GM12801 (cell line): Measurements from ENCODE around the gene CASS4.

Source experiments
- TF ChIP-seq, protein P1 (sequence below): IDR thresholded peaks from one replicate; pipeline ENCODE4 v1.5.1; 2011; ENCODE audit warnings: control low read depth; ENCODE audit not compliant: insufficient read length; ENCODE audit errors: extremely low read depth

The CASS4 gene

DNA sequence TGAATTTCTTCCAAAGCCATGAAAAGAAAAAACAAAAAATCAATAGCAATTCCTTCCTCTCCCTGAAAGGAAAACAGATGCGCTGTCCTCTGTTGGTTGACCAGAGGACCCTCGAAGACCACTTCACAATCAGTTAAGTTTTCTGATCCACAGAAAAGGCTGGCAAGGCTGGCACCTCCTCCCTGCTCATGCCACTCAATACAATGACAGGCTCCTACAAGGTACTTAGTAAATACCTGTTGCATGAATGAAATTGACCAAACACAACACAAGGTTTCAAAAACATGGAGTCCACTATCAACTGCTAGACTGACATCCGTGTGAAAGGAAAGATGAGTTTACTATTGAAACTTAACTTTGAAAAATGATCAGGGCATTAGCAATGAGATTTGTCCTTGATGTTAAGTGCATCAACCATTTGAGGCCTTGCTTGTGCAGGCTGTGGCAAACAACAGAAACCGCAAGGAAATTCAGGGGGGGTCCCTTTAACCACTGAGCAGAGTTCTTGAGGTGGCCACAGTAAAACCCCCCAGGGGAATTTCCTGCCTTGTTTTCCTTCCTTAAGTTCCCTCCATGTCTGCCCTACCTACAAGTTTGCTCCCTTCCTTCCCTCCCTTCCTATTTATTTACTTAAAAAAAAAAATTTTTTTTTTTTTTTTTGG, 28.4 kb downstream of the CASS4 start:
- TF ChIP-seq, protein P1, sequence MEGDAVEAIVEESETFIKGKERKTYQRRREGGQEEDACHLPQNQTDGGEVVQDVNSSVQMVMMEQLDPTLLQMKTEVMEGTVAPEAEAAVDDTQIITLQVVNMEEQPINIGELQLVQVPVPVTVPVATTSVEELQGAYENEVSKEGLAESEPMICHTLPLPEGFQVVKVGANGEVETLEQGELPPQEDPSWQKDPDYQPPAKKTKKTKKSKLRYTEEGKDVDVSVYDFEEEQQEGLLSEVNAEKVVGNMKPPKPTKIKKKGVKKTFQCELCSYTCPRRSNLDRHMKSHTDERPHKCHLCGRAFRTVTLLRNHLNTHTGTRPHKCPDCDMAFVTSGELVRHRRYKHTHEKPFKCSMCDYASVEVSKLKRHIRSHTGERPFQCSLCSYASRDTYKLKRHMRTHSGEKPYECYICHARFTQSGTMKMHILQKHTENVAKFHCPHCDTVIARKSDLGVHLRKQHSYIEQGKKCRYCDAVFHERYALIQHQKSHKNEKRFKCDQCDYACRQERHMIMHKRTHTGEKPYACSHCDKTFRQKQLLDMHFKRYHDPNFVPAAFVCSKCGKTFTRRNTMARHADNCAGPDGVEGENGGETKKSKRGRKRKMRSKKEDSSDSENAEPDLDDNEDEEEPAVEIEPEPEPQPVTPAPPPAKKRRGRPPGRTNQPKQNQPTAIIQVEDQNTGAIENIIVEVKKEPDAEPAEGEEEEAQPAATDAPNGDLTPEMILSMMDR, result no peak

DNA sequence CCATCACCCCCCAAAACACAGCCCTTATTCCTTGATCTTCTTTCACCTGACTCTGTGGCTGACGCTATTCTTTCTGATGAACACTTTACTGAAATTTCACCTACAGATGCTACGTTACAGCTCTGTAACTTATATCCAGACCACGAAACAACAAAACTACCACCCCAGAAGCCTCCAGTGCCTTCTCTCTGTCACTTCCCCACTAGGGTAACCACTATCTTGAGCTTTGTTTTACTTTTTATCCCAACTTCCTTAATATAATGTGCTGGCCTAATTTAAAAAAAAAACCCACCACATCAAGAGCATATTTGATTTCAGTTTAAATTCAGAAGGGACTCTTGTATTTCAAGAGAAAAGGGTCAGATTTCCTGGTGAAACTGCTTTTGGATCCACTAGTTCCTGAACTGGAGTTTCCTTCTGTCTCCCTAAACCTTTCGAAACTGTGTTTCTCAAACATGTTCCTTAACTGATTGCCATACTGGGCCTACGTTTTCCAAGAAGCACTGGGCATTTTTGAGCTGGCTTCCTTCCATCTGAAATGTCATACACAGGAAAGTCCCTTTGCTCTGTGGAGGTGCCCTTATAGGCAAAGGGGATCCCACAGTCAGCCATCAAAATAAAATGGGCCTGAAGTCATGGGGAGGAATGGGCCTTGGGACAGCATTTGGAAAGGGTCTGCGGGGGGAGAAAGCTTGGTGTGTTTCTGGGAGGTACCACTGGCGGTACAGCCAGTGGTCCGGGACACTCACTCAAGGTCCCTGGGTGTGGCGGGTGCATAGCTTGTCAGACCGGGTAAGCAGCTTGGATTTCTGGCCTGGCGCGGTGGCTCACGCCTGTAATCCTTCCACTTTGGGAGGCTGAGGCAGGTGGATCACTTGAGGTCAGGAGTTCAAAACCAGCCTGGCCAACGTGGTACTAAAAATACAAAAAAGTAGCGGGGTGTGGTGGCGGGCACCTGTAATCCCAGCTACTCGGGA, 30.6 kb downstream of the CASS4 start:
- TF ChIP-seq, protein P1, result no peak

DNA sequence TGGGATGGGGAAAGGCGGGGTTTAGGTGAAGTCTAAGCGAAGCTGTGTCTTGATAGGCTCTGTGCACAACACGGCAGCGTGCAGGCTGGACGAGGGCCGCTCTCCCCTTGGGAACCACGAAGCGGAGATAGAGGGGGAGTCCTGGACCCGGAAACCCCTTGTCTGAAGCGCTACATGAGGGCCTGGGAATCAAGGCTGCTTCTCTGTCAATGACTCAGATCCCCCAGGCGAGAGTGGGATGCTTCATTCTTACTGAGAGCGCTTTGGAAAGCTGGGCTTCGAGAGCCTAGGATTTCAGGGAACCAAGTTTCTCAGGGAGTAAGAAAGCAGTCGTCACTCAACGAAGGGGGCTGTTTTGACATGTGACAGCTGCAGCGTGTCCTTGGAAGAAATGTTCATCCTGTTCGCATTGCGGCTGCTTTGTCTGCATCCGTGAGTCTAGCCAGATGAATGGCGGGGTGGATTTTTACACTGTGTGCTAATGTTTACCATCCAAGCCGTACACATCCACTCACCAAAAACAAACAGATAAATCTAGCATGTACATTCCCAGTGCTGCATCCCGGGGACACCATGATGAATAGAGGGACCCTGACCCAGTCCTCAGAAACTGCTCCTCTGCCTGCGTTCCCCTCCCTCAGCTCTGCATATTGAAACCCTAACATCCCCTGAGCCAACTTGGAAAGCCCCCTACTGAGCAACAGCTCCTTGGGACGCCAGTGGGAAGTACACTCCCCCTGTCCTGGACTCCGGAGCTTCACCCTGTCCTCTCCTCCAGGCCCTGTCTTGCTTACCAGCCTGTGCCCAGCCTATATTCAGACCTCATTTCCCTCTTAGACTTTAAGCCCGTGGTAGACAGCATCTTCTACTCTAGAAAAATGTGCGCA, 31.8 kb downstream of the CASS4 start:
- TF ChIP-seq, protein P1, result no peak

DNA sequence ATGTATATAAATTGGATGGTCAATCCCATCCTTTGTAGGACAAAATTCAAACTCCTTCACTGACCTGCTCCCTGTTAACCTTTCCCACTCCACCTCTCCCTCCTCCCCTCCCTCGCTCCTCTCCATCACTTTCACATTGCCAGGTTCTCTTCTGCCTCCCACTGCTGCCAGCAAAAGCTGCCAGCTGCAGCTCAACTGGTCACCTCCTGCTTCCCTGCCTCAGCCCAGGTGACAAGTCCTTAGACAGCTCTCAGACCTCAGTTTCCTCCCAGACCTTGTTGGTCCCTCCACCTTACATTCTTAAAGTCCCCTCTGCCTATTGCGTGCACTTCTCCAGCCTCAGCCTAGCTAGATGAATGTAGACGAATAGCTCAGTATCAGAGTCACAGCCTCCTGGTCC, 33.1 kb downstream of the CASS4 start:
- TF ChIP-seq, protein P1, result no peak

DNA sequence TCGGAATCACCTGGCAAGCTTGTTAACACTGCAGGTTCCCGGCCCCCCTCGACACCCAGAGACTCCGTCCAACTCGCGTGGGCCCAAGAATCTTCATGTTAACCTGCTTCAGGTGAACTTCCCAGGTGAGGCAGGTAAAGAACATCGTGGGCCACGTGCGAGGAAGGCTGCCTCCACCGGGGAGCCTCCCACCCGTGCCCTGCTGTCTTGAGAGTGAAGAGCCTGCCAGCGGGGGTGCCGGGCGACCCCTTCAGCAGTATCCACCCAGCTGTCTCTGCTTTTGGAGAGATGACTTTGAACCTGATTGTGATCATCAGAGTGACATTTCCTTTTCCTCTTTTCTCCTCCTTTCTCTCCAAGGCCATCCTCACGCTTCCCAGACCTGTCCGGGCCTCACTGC, 33.5 kb downstream of the CASS4 start:
- TF ChIP-seq, protein P1, result no peak

DNA sequence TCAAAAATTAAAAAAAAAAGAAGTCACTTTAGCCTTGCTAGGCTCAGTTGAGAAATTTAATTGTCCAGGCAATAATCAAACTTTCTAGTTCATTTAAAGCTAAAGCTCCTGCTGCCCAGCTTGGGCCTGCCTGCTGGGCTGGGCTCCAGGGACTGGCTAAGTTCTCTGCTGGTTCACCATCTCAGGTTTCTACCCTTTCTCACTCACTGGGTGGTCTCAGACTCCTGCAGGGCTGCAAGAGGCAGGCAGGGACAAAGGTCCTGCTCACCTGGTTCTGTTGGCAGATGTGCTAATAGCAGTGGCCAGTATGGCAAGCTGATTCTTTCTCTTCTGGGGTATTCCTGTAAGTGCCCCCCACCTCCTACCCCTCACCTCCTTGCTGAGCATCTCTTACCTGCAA, 35.2 kb downstream of the CASS4 start:
- TF ChIP-seq, protein P1, result no peak

DNA sequence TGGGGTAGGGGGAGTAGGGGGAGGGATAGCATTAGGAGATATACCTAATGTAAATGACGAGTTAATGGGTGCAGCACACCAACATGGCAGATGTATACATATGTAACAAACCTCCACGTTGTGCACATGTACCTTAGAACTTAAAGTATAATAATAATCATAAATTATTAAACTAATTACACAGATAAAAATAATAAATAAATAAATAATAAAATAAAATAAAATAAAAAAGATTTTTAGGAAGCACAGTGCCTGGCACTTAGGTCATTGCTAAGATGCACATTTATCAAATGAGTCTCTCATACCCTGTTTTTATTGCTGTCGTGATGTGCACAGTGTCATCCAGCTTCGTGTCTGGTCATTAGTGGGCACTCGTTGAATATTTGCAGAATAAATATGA, 37.4 kb downstream of the CASS4 start:
- TF ChIP-seq, protein P1, result no peak
